ENCODE data around the gene TLL1. TPM values are rescaled to one million over a fixed set of nuclear protein-coding genes. Genes with fewer than 3 reads are reported as not detected.

The TLL1 gene
- 0.11 TPM in 1 of 2 replicates, not detected in the other for total RNA-seq (2014; rRNA removed; shearing (Covaris generic))

GRCh38 chr4:165872461-165873297 lies at the start of gene TLL1:
TLL1 (plus strand) TSS chr4:165873237; CDS start chr4:165873905, 668 bp downstream.

Small RNA genes lying within 50 kb of the gene (small RNA-seq; reads per million reads assigned to genes)
- not detected for gene RNA5SP170
